Hepatocyte (in vitro differentiated cells): ENCODE results near the gene DUS2. TPM values are rescaled to one million over a fixed set of nuclear protein-coding genes. Genes with fewer than 3 reads are reported as not detected.

Experiments used
- DNase-seq: peaks from one replicate; pipeline ENCODE4 v3.0.0-alpha.2; 2016; ENCODE audit warnings: low spot score
- H2AFZ ChIP-seq: fragments of 200-600 bp; sonication (generic); 2 replicates; pipeline ENCODE4 v1.6.0; 2016; ENCODE audit warnings: antibody characterized with exemption, mild to moderate bottlenecking
- H3K27ac ChIP-seq: fragments of 200-600 bp; sonication (generic); 2 replicates; pipeline ENCODE4 v1.5.1; 2016; ENCODE audit warnings: mild to moderate bottlenecking
- H3K27me3 ChIP-seq: fragments of 200-600 bp; sonication (generic); 2 replicates; pipeline ENCODE4 v1.6.1; 2016
- H3K36me3 ChIP-seq: fragments of 200-600 bp; sonication (generic); replicated peaks from 2 replicates; pipeline ENCODE4 v1.5.1; 2016; ENCODE audit warnings: low read depth; ENCODE audit not compliant: insufficient read depth
- H3K4me1 ChIP-seq: fragments of 200-600 bp; sonication (generic); 2 replicates; pipeline ENCODE4 v1.5.1; 2016; ENCODE audit warnings: mild to moderate bottlenecking, moderate library complexity; ENCODE audit not compliant: insufficient read depth
- H3K4me2 ChIP-seq: fragments of 200-600 bp; sonication (generic); 2 replicates; pipeline ENCODE4 v1.6.0; 2016
- H3K4me3 ChIP-seq: fragments of 200-600 bp; sonication (generic); 2 replicates; pipeline ENCODE4 v1.5.1; 2016; ENCODE audit warnings: mild to moderate bottlenecking
- H3K79me2 ChIP-seq: fragments of 200-600 bp; sonication (generic); 2 replicates; pipeline ENCODE4 v1.6.0; 2017; ENCODE audit warnings: mild to moderate bottlenecking
- H3K9me2 ChIP-seq: fragments of 200-600 bp; sonication (generic); replicated peaks from 2 replicates; pipeline ENCODE4 v1.6.0; 2017; ENCODE audit warnings: mild to moderate bottlenecking; ENCODE audit not compliant: insufficient read depth
- H3K9me3 ChIP-seq: fragments of 200-600 bp; sonication (generic); 2 replicates; pipeline ENCODE4 v1.5.1; 2016; ENCODE audit warnings: low read depth, mild to moderate bottlenecking
- H4K20me1 ChIP-seq: fragments of 200-600 bp; sonication (generic); 2 replicates; pipeline ENCODE4 v1.6.0; 2016; ENCODE audit warnings: mild to moderate bottlenecking; ENCODE audit not compliant: insufficient read depth, poor library complexity, severe bottlenecking
- EZH2 ChIP-seq: fragments of 200-600 bp; sonication (generic); IDR thresholded peaks from 2 replicates; pipeline ENCODE4 v1.6.1; 2016; ENCODE audit warnings: antibody characterized with exemption, mild to moderate bottlenecking, borderline replicate concordance
- EZH2phosphoT487 ChIP-seq: fragments of 200-600 bp; sonication (generic); IDR thresholded peaks from one replicate; pipeline ENCODE4 v1.6.1; 2018; ENCODE audit warnings: antibody characterized with exemption, mild to moderate bottlenecking, low read depth, moderate library complexity; ENCODE audit not compliant: unreplicated experiment, severe bottlenecking
- WGBS: methylation state at CpG from one replicate; pipeline ENCODE4 v1.1.6; 2016; ENCODE audit warnings: low lambda C conversion rate; ENCODE audit errors: missing lambda C conversion rate; 5-methylcytosine and 5-hydroxymethylcytosine counted together
- polyA plus RNA-seq: library from polyadenylated mRNA; unstranded; fragments of >200 nt; fragmentation: Nextera tagmentation; extraction: Ambion mirVana; gene quantifications from 2 replicates; pipeline ENCODE4 v1.2.1, GENCODE V29; 2016
- total RNA-seq: library from RNA; depleted of rRNA; stranded (reverse); fragments of >200 nt; gene quantifications from 2 replicates; pipeline ENCODE4 v1.2.3, GENCODE V29; 2014
- TF ChIP-seq, protein P1 (sequence below): fragments of 200-600 bp; sonication (generic); IDR thresholded peaks from 2 replicates; pipeline ENCODE4 v1.5.1; 2016; ENCODE audit warnings: antibody characterized with exemption, mild to moderate bottlenecking; ENCODE audit not compliant: poor library complexity

The DUS2 gene
- total and polyA plus RNA-seq, 2 experiments from 2014 or later = 11.8 to 18.0 TPM

DNA sequence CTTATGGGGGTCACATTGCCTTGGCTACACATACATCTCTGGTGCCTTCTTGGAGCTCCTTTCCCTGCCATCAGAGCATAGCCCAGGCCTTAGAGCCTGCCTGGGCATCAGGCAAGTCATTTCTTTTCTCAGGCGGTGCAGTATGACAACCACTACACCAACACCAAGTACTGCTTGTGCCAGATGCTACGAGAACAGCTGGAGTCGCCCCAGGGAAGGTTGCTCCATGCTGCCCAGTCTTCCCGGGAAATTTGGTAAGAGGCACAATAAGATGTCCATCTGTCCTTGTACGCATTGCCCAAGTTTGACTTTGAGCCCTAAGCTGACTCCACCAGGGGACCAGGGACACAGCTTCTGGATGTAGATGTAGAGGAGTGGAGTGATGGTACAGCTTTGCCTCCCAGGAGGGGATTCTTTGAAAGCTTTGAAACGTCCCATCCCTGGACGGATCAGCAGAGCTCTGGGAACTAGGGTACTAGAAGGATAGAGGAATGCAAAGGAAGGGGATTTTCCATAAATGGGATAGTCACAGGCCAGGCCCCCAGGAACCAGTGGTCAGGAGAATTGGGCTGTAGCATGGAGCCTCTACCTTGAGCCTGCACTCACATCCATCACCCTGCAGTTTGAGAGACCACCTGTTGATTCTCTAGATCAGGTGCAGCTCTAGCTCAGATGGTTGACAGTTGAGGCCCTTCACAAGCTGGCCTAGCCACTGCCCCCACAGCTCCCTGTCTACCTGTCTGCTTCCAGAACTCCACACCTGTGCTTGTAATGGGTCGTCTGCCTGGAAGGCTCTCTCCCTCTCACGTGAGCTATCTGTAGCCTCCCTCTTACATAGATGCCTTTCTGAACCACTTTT is 51.0 kb downstream of the DUS2 start:
- no peaks in the 10 kb centered on the region for H4K20me1 ChIP-seq
- no peak overlapping the region for H3K4me2 ChIP-seq
- no peaks in the 10 kb centered on the region for H3K9me2 ChIP-seq
- no peaks in the 10 kb centered on the region for H3K79me2 ChIP-seq
- 93% methylated on average over 9 of the region's 9 CpGs for WGBS
- no peak overlapping the region for H2AFZ ChIP-seq
- H3K4me3 ChIP-seq = no peak overlapping the region
- H3K4me1 ChIP-seq = no peaks in the 10 kb centered on the region
- no peaks in the 10 kb centered on the region for H3K27me3 ChIP-seq
- no peak overlapping the region for H3K27ac ChIP-seq
- no peaks in the 10 kb centered on the region for H3K36me3 ChIP-seq
- DNase-seq = no peak
- H3K9me3 ChIP-seq = no peaks in the 10 kb centered on the region
- TF ChIP-seq, protein P1, sequence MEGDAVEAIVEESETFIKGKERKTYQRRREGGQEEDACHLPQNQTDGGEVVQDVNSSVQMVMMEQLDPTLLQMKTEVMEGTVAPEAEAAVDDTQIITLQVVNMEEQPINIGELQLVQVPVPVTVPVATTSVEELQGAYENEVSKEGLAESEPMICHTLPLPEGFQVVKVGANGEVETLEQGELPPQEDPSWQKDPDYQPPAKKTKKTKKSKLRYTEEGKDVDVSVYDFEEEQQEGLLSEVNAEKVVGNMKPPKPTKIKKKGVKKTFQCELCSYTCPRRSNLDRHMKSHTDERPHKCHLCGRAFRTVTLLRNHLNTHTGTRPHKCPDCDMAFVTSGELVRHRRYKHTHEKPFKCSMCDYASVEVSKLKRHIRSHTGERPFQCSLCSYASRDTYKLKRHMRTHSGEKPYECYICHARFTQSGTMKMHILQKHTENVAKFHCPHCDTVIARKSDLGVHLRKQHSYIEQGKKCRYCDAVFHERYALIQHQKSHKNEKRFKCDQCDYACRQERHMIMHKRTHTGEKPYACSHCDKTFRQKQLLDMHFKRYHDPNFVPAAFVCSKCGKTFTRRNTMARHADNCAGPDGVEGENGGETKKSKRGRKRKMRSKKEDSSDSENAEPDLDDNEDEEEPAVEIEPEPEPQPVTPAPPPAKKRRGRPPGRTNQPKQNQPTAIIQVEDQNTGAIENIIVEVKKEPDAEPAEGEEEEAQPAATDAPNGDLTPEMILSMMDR = no peak
- no peak for TF ChIP-seq EZH2
- TF ChIP-seq EZH2phosphoT487 = no peak

DNA sequence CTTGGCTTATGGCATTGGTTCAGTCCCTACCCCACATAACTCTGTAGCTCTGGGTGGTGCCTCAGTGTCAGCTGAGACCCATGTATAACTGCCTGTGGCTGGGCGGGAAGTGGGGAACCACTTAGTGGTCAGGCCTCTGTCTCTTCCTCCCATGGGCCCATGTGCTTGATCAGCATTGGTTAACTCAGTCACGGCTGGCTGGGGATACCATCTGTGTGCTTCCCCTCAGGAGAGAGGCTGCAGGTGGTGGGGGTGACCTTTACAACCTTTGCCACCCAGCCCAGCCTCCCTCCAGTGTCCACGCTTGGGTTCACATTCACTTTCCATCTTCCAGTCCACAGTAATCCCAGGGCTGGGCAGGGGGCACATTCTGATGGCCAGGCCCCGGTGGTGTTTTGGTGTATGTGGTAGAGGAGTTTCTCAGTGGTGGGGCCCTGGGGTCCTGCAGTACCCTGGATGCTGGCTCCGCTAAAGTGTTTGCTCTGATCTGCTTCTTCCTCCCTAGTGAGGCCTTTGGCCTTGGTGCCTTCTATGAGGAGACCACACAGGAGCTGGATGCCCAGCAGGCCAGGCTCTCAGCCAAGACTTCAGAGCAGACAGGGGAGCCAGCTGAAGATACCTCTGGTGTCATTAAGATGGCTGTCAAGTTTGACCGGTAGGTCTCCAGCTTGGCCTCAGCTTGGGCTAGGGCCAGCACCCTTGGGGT is 51.9 kb downstream of the DUS2 start:
- H4K20me1 ChIP-seq = no peaks in the 10 kb centered on the region
- H3K9me2 ChIP-seq = no peaks in the 10 kb centered on the region
- peaks cover 3% of the 10 kb centered on the region for H3K4me1 ChIP-seq
- TF ChIP-seq, protein P1 = no peak
- TF ChIP-seq EZH2phosphoT487 = no peak
- TF ChIP-seq EZH2 = no peak
- WGBS = over 99% methylated on average over 6 of the region's 6 CpGs
- no peaks in the 10 kb centered on the region for H3K27me3 ChIP-seq
- no peak overlapping the region for H2AFZ ChIP-seq
- H3K4me3 ChIP-seq = no peak overlapping the region
- no peak overlapping the region for H3K27ac ChIP-seq
- DNase-seq = no peak
- no peak overlapping the region for H3K4me2 ChIP-seq
- H3K36me3 ChIP-seq = no peaks in the 10 kb centered on the region
- H3K79me2 ChIP-seq = no peaks in the 10 kb centered on the region
- H3K9me3 ChIP-seq = no peaks in the 10 kb centered on the region

DNA sequence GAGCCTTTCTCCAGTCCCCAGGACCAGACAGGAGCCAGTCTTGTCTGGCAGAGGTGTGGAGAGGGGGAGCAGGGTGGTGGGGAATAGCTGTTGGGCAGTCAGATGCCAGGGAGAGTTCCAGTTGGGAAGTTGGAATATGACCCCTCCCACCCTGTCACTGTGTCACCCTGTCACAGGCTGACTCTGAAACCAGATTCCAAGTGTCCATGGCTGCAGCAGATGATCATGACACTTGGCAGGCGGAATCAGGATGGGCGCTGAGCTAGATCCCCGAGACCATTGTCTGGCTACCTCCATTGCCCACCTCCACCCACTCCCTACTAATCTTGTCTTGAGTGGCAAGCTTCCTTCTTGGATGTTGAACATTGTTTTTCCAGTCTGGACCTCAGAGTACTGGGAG is 52.9 kb downstream of the DUS2 start:
- 96% methylated on average over 3 of the region's 3 CpGs for WGBS
- no peaks in the 10 kb centered on the region for H3K36me3 ChIP-seq
- H3K4me2 ChIP-seq = no peak overlapping the region
- no peaks in the 10 kb centered on the region for H4K20me1 ChIP-seq
- peaks cover 10% of the 10 kb centered on the region for H3K4me1 ChIP-seq
- no peak overlapping the region for H3K27ac ChIP-seq
- no peak for DNase-seq
- H3K27me3 ChIP-seq = no peaks in the 10 kb centered on the region
- no peaks in the 10 kb centered on the region for H3K9me2 ChIP-seq
- no peaks in the 10 kb centered on the region for H3K79me2 ChIP-seq
- TF ChIP-seq EZH2 (no peak), EZH2phosphoT487 (no peak)
- TF ChIP-seq, protein P1 = no peak
- H2AFZ ChIP-seq = no peak overlapping the region
- no peak overlapping the region for H3K4me3 ChIP-seq
- no peaks in the 10 kb centered on the region for H3K9me3 ChIP-seq
